Glomerular visceral epithelial cell (primary cell): Measurements from ENCODE around the gene PLOD1.
"Not testable (repeated sequence)": the region's sequence is repeated elsewhere in the genome, so short reads cannot be mapped to it uniquely, and the experiment has no call there.

Source experiments
- DNase-seq: peaks from one replicate; pipeline ENCODE4 v3.0.0-alpha.2; 2016; ENCODE audit errors: extremely low spot score

Gene PLOD1

GRCh38 chr1:11912482-11913216 is 21.9 kb upstream of the PLOD1 start:
- DNase-seq, result peak; percentile 32

GRCh38 chr1:11913291-11913690 is 21.2 kb upstream of the PLOD1 start:
- peak; percentile 34 for DNase-seq

DNA sequence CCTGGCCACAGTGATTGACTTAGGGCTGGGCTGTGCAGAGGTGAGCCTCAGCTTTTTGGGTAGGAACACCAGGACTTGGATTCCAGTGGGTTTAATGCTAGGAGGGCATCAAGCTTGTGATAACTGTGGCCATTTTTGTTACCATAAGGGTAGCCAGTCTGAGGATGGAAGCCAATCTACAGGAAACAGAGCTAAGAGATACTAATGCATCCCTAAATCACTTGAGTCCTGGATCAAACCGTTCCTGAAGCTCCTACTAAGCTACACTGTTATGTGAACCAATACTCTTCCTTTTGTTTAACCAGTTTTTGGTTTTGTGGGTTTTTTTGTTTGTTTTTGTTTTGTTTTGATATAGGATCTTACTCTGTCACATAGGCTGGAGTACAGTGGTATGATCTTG is 20.5 kb upstream of the PLOD1 start:
- DNase-seq, result no peak

DNA sequence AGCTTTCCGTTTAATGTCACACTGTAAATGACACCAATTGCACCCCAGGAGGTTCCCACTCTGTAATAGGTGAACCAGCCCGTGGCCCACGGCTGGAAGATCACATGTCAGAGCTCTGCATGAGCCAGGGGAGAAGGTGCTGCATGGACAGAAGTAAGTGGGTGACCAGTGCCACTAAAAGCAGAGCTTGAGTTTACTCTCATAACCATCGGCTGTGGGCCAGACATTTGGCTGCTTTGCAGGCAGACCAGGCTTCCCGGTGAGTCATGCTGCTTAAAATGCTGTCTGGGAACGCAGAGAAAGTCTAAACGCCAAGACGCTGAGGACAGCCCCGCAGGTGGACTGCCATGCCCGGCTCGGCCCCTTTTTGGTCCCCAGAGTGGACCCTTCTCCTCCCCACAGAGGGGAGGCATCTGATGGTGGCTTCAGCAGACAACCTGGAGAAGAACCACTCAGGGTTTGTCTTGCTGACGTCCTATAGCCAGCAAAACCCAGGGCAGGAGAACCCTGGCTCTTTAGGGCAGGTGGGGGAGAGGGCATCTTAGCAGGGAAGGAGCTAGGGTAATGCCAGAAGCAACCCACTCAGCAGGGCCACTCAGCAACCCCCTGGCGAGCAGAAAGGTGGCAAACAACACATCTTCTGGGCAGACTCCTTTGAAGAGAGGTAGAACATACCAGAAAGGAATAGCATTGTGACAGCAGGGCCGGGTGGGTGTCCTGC is 15.6 kb upstream of the PLOD1 start:
- DNase-seq, result peak; percentile 72

GRCh38 chr1:11919621-11920020 is 14.9 kb upstream of the PLOD1 start:
- no peak for DNase-seq

GRCh38 chr1:11920239-11920903 is 14.1 kb upstream of the PLOD1 start:
- DNase-seq, result no peak

DNA sequence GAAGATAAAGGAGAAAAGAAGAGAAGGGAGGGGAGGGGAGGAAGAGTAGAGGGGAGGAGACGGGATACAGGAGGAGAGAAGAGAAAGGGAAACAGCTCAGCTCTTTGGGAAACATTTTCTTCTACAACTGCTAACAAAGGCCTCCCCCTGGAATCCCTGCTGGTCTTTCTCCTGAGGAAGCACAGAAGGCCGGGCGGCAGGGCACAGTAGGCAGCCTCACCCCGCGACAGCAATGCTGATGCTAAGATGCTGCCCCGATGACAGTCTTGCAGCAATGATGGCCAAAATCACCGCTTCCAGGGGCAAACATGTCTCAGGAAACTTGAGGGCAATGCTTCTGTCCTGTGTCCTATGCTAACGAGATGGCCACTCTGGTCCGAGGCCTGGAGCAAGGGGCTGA is 13.5 kb upstream of the PLOD1 start:
- DNase-seq, result no peak

DNA sequence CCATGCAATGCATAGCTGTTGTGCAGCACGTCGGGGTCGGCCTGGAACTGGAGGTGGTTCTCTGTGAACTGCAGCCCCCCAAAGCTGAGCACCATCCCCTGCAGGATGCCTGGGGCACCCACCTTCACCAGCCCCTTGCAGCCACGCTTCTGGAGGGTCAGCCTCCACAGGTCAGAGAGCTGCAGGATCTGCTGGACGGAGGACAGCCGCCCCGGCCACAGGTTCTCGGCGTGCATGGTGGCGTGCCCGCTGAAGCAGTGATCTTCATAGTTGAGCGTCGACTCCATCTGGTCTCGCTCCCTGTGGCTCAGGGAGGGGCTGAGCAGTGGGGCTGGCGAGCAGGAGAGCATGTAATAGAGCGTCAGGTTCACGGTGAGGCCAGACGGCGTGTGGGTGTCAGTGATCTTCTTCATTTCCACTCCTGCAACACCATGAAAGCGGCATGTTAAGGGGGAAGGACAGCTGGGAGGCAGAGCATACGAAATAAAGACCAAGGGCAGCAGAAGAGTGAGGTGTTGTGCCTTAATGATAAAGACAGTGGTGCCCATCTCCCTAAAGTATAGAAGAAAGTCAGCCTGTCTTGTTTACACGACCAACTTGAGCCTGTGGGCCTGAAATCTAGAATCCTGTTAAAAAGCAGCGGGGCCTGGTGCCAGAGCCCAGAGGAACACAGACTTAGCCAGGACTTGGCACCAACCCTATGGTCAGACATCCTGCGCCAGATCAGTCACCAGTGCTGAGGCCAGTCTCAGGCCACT is 11.3 kb upstream of the PLOD1 start:
- no peak for DNase-seq

- DNase-seq, result no peak
Observed at GRCh38 chr1:11923827-11924113, 10.7 kb upstream of the PLOD1 start.

DNA sequence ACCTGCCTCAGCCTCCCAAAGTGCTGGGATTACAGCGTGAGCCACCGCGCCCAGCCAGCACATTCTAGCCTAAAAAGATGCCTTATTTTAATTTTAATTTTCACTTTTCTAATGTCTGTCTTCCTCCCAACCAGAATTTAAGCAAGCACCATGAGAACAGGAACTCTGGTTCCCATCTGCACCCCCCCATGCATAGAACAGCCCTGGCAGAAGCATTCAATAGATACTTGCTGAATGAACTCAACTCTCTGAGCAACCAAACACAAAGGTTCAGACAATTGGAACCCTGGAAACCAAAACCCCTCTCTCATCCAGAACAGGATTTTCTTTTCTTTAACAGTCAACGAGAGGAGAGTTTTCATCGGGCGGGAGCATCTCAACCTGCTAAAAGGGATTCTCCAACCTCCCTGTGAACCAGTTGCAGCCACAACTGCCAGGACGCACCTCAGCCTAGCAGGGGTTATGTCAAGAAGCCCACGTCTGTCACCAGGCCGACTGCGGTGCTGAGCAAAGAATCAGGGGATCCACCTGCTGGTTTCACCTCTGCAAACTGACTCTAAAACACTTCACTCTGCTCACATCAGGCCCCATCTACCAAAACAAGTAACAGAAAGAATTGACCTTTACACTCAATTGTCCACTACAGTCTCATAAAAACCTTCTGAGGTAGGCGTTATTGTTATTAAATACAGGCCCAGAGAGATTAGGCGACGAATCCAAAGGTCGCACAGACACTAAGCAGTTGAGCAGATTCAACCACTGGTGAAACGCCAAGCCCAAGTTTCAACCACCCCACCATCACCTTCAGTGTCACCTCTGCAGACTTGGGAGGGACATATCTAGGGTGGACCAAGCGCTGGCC is 10.0 kb upstream of the PLOD1 start:
- no peak for DNase-seq

DNA sequence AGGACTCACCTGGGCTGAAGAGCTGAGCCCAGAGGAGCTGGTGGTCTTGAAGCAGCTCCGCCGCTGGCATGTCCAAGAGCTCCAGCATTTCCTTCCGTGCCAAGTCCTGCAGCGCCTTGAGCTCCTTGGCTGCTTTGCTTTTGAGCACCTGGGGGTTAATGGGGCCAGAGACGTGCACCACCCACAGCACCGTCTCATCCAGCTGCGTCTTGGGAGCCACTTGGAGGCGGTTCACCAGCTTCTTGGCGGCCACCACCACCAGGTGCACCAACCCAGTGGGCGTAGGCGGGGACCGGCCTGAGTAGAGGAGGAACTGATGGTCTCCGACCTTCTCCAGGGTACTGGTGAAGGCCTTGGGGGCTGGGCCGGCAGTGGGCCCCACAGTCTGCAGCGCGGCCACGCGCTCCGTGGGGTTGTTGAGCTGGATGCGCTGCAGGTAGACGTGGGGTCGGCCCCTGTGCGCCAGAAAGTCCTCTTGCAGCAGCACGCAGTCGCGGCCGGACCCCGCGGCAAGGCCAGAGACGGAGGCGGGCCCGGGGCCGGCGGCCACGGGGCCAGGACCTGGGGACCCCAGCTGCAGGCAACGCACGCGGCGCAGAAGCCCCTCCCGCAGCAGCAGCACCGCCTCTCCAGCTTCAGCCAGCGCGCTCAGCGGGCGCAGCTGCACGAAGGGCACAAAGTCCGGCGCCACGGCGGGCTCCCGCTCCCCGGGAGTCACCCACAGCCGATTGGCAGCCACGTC is 9.2 kb upstream of the PLOD1 start:
- not testable (repeated sequence) for DNase-seq

DNA sequence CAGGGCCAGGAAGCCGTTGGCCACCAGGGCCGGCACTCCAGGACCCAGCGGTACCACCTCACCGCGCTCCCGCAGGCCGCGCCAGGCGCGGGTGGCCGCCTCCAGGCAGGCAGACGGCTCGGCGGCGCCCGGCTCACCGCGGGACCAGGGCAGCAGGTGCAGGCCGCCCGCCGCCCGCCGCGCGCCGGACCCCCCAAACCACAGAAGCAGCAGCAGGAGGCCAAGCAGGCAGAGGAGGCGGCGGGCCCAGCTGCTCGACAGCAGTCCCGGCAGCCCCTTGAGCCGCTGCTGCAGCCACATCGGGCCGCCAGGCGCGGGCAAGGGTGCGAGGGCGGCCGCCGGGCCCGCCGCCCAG is 8.6 kb upstream of the PLOD1 start:
- DNase-seq, result no peak

DNA sequence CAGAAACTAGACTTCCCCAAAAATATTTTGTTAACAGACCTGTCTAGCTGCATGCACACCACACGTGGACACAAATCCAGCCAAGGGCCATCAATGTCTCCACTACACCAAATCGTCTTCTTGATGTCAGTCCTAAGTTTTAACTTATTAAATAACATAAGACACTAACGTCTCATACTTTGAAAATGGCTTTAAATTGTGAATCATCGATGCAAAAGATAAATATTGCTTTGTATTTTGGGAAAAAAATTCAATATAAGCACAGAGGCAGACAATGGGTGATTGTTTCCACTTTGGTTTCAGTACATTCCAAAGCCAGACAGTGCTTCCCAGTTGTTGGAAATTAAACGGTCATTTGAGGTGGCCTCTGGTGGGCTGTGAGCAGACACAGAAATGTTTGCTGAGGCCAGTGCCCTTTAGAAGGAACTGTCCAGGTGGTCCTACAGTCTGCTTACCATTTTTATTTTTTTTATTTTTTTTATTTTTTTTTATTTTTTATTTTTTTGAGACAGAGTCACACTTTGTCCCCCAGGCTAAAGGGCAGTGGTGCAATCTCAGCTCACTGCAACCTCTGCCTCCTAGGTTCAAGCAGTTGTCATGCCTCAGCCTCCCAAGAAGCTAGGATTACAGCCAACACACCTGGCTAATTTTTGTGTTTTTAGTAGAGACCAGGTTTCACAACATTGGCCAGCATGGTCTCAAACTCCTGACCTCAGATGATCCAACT is 6.5 kb upstream of the PLOD1 start:
- DNase-seq, result no peak

- DNase-seq, result peak; percentile 21
Observed at GRCh38 chr1:11929849-11930248, 4.7 kb upstream of the PLOD1 start.

DNA sequence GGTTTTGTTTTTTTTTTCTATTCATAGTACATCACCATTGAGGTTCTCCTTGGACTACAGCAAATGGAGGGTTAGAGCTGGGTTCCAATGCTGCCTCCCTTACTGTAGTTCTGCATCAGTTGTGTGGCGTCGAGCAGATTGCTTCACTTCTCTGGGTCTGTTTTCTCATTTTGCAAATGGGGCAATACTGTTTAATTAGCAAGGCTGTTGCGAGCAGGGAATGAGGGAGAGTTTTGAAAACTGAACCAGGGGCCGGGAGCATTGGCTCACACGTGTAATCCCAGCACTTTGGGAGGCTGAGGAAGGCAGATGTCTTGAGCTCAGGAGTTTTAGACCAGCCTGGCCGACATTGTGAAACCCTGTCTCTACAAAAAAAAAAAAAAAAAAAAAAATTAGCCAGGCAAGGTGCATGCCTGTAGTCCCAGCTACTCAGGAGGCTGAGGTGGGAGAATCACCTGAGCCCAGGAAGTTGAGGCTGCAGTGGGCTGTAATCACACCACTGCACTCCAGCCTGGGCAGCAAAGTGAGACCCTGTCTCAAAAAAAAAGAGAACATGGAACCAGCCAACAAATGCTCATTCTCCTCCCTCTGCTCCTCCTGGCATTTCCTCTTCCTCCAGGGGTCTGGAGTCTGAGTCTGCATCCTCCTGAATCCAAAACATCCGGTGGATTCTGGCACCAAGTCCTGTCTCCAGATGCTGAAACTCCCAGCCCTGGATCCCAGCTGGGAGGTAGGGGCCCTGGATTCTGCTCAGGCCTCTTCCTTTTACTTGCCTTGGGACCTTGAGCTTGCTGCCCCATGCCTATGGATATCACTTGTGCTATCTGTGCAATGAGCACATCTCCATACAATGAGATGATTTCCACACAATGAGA is 3.7 kb upstream of the PLOD1 start:
- no peak for DNase-seq

GRCh38 chr1:11931845-11932244 is 2.7 kb upstream of the PLOD1 start:
- DNase-seq, result no peak

DNA sequence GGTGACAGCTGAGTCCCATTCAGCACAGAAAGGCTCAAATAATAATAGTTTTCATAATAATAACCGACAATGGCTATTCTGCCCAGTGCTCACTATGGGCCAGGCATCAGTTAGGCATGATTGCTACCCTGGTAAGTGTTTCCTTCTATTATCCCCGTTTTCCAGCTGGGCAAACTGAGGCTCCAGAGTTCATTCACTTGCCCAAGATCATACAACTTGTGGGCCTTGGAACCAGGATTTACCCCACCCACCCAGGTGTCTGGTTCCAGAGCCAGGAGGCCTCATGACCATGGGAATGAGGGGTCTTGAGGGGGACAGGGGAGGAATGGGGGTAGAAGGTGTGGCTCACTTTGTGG is 518 bp downstream of the PLOD1 start:
- no peak for DNase-seq

GRCh38 chr1:11935733-11936132 is 1.2 kb downstream of the PLOD1 start:
- not testable (repeated sequence) for DNase-seq
